ENCODE data around the gene G6PC1. TPM values are rescaled to one million over a fixed set of nuclear protein-coding genes. Genes with fewer than 3 reads are reported as not detected.

The G6PC1 gene
- total RNA-seq, 1 donor from 2014 or later: 1.5 TPM

DNA sequence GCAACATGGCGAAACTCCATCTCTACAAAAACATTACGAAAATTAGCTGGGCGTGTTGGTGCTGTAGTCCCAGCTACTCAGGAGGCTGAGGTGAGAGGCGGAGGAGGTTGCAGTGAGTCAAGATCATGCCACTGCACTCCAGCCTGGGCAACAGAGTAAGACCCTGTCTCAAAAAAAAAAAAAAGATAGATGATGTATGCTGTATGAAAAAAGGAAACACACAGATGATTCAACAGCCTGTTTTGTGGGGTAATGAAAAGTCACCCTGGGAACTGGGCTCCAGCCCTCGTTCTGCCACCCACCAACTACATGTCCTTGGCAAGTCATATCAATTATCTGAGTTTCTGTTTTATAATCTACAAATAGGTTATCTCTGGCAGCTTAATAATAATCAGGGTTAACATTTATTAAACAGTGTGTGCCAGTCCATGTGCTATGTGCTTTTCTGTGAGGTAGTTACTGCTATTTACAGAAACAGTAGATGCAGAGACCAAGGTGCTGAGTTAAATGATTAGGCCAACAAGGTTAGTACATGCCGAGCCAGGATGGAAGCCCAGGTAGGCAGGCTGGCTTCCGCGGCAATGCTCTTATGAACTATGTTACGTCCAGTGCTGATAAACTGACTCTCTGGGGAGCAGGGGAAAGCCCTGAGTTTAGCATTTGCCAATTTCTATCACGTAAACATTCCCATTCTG lies 1.1 kb downstream of the G6PC1 start:
- no peak overlapping the region for H3K27ac Mint-ChIP-seq
- no peak overlapping the region for H3K4me3 Mint-ChIP-seq
- no peaks in the 10 kb centered on the region for H3K9me3 Mint-ChIP-seq
- TF ChIP-seq, protein P1, sequence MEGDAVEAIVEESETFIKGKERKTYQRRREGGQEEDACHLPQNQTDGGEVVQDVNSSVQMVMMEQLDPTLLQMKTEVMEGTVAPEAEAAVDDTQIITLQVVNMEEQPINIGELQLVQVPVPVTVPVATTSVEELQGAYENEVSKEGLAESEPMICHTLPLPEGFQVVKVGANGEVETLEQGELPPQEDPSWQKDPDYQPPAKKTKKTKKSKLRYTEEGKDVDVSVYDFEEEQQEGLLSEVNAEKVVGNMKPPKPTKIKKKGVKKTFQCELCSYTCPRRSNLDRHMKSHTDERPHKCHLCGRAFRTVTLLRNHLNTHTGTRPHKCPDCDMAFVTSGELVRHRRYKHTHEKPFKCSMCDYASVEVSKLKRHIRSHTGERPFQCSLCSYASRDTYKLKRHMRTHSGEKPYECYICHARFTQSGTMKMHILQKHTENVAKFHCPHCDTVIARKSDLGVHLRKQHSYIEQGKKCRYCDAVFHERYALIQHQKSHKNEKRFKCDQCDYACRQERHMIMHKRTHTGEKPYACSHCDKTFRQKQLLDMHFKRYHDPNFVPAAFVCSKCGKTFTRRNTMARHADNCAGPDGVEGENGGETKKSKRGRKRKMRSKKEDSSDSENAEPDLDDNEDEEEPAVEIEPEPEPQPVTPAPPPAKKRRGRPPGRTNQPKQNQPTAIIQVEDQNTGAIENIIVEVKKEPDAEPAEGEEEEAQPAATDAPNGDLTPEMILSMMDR (conservative IDR thresholded peaks at IDR 0.05): no peak
- H3K27me3 Mint-ChIP-seq: peaks cover 12% of the 10 kb centered on the region
- no peaks in the 10 kb centered on the region for H3K4me1 Mint-ChIP-seq (ENCODE audit: unreplicated experiment)
- no peak for DNase-seq (ENCODE audit: extremely low spot score, unreplicated experiment)
- no peaks in the 10 kb centered on the region for H3K36me3 Mint-ChIP-seq

DNA sequence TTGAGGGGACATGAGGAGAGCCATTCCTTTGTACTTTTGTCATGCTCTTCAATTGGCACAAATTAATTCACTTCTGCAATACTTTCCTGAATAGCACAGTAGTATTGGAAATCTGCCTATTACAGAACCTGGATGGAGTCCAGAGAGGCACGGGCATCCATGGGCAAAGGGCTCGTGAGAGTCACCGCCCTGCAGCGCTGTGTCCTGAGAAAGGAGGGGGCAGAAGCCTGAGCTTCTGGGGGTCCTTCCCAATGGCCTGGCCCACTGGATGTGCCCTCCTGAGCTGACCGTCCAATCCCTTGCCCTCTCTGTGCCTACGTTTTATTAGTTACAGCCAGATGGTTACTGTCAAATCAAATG lies 3.5 kb downstream of the G6PC1 start:
- H3K36me3 Mint-ChIP-seq: no peaks in the 10 kb centered on the region
- H3K4me3 Mint-ChIP-seq: no peak overlapping the region
- no peak for DNase-seq (ENCODE audit: extremely low spot score, unreplicated experiment)
- no peaks in the 10 kb centered on the region for H3K4me1 Mint-ChIP-seq (ENCODE audit: unreplicated experiment)
- H3K9me3 Mint-ChIP-seq: no peaks in the 10 kb centered on the region
- H3K27me3 Mint-ChIP-seq: peaks cover 20% of the 10 kb centered on the region
- TF ChIP-seq, protein P1 (conservative IDR thresholded peaks at IDR 0.05): no peak
- H3K27ac Mint-ChIP-seq: no peak overlapping the region

DNA sequence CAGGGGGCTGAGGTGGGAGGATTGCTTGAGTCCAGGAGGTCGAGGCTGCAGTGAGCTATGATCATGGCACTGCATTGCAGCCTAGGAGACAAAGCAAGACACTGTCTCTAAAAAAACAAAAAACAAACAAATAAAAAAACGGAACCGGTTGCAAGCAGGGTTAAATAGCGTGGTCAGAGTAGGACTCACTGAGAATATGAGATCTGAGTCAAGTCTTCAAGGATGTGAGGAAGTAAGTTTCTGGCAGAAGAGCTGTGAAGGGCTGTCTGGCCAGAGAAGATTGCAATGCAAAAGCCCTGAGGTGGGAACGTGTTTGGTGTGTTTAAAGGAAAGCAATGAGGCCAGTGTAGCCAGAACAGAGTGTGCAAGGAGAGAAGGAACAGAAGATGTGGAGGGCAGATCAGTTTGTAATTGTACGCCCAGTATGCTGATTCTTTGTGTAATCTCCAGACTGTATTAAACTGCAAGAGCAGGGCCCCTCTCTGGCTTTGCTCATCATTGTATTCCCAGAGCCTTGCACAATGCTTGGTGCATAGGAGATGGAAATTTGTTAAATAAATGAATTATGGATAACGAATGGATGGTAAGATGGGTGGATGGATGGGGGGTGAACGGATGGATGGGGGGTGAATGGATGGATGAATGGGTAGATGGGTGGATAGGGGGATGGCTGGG lies 6.3 kb downstream of the G6PC1 start:
- H3K27ac Mint-ChIP-seq: no peak overlapping the region
- H3K4me3 Mint-ChIP-seq: no peak overlapping the region
- TF ChIP-seq, protein P1 (conservative IDR thresholded peaks at IDR 0.05): no peak
- peaks cover 30% of the 10 kb centered on the region for H3K27me3 Mint-ChIP-seq
- no peaks in the 10 kb centered on the region for H3K36me3 Mint-ChIP-seq
- no peaks in the 10 kb centered on the region for H3K9me3 Mint-ChIP-seq
- DNase-seq (ENCODE audit: extremely low spot score, unreplicated experiment): no peak
- H3K4me1 Mint-ChIP-seq (ENCODE audit: unreplicated experiment): no peaks in the 10 kb centered on the region

DNA sequence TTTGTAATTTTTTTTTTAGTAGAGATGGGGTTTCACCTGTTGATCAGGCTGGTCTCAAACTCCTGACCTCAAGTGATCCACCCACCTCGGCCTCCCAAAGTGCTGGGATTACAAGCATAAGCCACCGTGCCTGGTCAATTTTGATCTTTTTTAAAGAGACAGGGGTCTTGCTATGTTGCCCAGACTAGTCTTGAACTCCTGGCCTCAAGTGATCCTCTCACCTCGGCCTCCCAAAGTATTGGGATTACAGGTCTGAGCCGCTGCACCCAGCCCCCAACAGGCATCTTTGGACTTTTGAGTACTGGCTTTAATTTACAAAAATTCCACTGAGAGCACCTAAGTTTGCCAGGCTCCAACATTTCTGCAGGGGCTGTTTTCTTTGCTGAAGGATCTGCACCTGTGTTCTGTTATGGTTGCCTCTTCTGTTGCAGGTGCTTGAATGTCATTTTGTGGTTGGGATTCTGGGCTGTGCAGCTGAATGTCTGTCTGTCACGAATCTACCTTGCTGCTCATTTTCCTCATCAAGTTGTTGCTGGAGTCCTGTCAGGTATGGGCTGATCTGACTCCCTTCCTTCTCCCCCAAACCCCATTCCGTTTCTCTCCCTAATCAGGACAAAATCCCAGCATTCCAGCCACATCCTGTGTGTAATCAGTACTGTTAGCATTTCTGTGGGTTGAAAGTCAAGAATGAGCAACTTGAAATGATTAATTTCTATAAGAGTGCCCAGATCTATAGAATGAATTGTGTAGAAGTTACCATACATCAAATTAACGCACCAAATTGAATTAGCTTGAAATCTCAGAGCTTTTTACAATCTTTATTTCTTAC lies 8.5 kb downstream of the G6PC1 start:
- TF ChIP-seq, protein P1 (conservative IDR thresholded peaks at IDR 0.05): no peak
- Mint-ChIP-seq H3K27me3 (peaks cover 34% of the 10 kb centered on the region), H3K27ac (no peak overlapping the region), H3K9me3 (no peaks in the 10 kb centered on the region), H3K36me3 (no peaks in the 10 kb centered on the region), H3K4me1 (ENCODE audit: unreplicated experiment) (no peaks in the 10 kb centered on the region), H3K4me3 (no peak overlapping the region)
- DNase-seq (ENCODE audit: extremely low spot score, unreplicated experiment): no peak

DNA sequence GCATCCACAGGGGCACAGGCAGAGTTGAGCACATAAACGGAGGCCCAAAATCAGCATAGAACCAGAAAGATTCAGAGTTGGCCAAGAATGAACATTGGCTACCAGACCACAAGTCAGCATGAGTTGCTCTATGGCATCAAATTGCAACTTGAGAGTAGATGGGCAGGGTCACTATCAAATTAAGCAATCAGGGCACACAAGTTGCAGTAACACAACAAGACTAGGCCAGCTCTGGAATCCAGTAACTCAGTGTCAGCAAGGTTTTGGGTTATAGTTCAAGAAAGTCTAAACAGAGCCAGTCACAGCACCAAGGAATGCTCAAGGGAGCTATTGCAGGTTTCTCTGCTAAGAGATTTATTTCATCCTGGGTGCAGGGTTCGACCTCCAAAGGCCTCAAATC lies 12.9 kb downstream of the G6PC1 start:
- H3K4me3 Mint-ChIP-seq: no peak overlapping the region
- DNase-seq (ENCODE audit: extremely low spot score, unreplicated experiment): no peak
- no peaks in the 10 kb centered on the region for H3K36me3 Mint-ChIP-seq
- H3K27ac Mint-ChIP-seq: no peak overlapping the region
- TF ChIP-seq, protein P1 (conservative IDR thresholded peaks at IDR 0.05): no peak
- no peaks in the 10 kb centered on the region for H3K9me3 Mint-ChIP-seq
- no peaks in the 10 kb centered on the region for H3K4me1 Mint-ChIP-seq (ENCODE audit: unreplicated experiment)
- H3K27me3 Mint-ChIP-seq: peaks cover 25% of the 10 kb centered on the region

Measured in type B pancreatic cell (in vitro differentiated cells).